Activated CD4-positive, alpha-beta memory T cell treated with anti-CD3 and anti-CD28 coated beads for 36 hours (primary cell): ENCODE results near the gene CDC37. TPM values are rescaled to one million over a fixed set of nuclear protein-coding genes. Genes with fewer than 3 reads are reported as not detected.
"Not testable (repeated sequence)": the region's sequence is repeated elsewhere in the genome, so short reads cannot be mapped to it uniquely, and the experiment has no call there.

Source experiments
- CTCF ChIA-PET: fragments of 350-600 bp; sonication (Branson Sonifier 250); formaldehyde crosslinking; loops from one replicate; lab custom pipeline; 2021; ENCODE audit warnings: antibody characterized with exemption, inconsistent platforms; lab: Charles Lee
- POLR2A ChIA-PET: fragments of 350-600 bp; sonication (Branson Sonifier 250); formaldehyde crosslinking; loops from one replicate; lab custom pipeline; 2021; ENCODE audit warnings: antibody characterized with exemption; lab: Charles Lee
- DNase-seq: peaks from one replicate; pipeline ENCODE4 v3.0.0-alpha.2; 2020
- H3K27ac Mint-ChIP-seq: one replicate; pipeline ENCODE4 v1.8.0; 2021; ENCODE audit warnings: mixed read lengths
- H3K27me3 Mint-ChIP-seq: one replicate; pipeline ENCODE4 v1.8.0; 2021; ENCODE audit warnings: mixed read lengths
- H3K36me3 Mint-ChIP-seq: one replicate; pipeline ENCODE4 v1.8.0; 2021; ENCODE audit warnings: mixed read lengths
- H3K4me1 Mint-ChIP-seq: one replicate; pipeline ENCODE4 v1.8.0; 2021; ENCODE audit warnings: low read depth, mixed read lengths
- H3K4me3 Mint-ChIP-seq: one replicate; pipeline ENCODE4 v1.8.0; 2021; ENCODE audit warnings: mild to moderate bottlenecking, mixed read lengths
- H3K9me3 Mint-ChIP-seq: one replicate; pipeline ENCODE4 v1.8.0; 2021; ENCODE audit warnings: mixed read lengths
- intact Hi-C: fragments of 100-400 bp; cut with micrococcal nuclease; formaldehyde crosslinking; loops from one replicate; pipeline ENCODE4 v1.15.1; 2023
- total RNA-seq, 2 experiments: library from RNA; stranded (reverse); gene quantifications; one replicate each; pipeline ENCODE4 v1.2.3, GENCODE V29; 2021

The CDC37 gene
- total RNA-seq, 2 experiments from 2014 or later = 189 to 207 TPM

- no peak overlapping the region for H3K4me3 Mint-ChIP-seq
- H3K36me3 Mint-ChIP-seq = peaks cover 24% of the 10 kb centered on the region
- intact Hi-C loops = no loop called here
- no peak overlapping the region for H3K27ac Mint-ChIP-seq
- no peak for DNase-seq
- CTCF ChIA-PET = interaction anchor here (1.2 to 5.2 kb wide), 10 partner anchors 9 to 132 kb away, joined by 3 to 102 read pairs (median 6); partner anchors contain the start of genes CDC37, ICAM1 and TYK2
- H3K27me3 Mint-ChIP-seq = no peaks in the 10 kb centered on the region
- H3K9me3 Mint-ChIP-seq = no peaks in the 10 kb centered on the region
- POLR2A ChIA-PET = interaction anchor here (1.1 to 1.4 kb wide), 3 partner anchors 8 to 122 kb away, joined by 3 to 6 read pairs (median 4); partner anchors contain the start of genes CDC37 and ICAM1
- peaks cover 4% of the 10 kb centered on the region for H3K4me1 Mint-ChIP-seq
These were observed 11.2 kb downstream of the CDC37 start for GRCh38 chr19:10392120-10392519.

- peaks cover 7% of the 10 kb centered on the region for H3K4me1 Mint-ChIP-seq
- peak overlapping the region; percentile 12 for H3K27ac Mint-ChIP-seq
- ChIA-PET CTCF (interaction anchor here (0.8 to 5.2 kb wide), 20 partner anchors 10 to 460 kb away, joined by 3 to 102 read pairs (median 4); partner anchors contain the start of genes CDC37, ICAM1 and TYK2), POLR2A (interaction anchor here (1.1 to 1.4 kb wide), 3 partner anchors 10 to 120 kb away, joined by 4 to 10 read pairs (median 6); partner anchors contain the start of genes ICAM1 and RAVER1)
- no peaks in the 10 kb centered on the region for H3K27me3 Mint-ChIP-seq
- no peaks in the 10 kb centered on the region for H3K9me3 Mint-ChIP-seq
- intact Hi-C loops = no loop called here
- H3K4me3 Mint-ChIP-seq = no peak overlapping the region
- peaks cover 16% of the 10 kb centered on the region for H3K36me3 Mint-ChIP-seq
- DNase-seq = peak; percentile 75
These were observed 12.6 kb downstream of the CDC37 start for GRCh38 chr19:10390652-10391286.

- ChIA-PET POLR2A (interaction anchor here (1.5 to 2.8 kb wide), 3 partner anchors 9 to 130 kb away, joined by 7 to 13 read pairs (median 8); partner anchors contain the start of gene TYK2), CTCF (interaction anchor here (0.6 to 5.2 kb wide), 22 partner anchors 10 to 460 kb away, joined by 3 to 212 read pairs (median 8); partner anchors contain the start of genes CDC37, ICAM1, ICAM4 and ICAM5)
- Mint-ChIP-seq H3K27ac (no peak overlapping the region), H3K4me1 (peaks cover 7% of the 10 kb centered on the region), H3K27me3 (no peaks in the 10 kb centered on the region), H3K4me3 (no peak overlapping the region), H3K36me3 (peaks cover 13% of the 10 kb centered on the region), H3K9me3 (no peaks in the 10 kb centered on the region)
- intact Hi-C loops = loop anchor here (1.0 to 5.0 kb wide), 3 partner anchors 121 to 458 kb away; no protein-coding TSS in a partner anchor
- peak; percentile 47 for DNase-seq
These were observed 13.5 kb downstream of the CDC37 start for GRCh38 chr19:10389863-10390262.

- H3K36me3 Mint-ChIP-seq = peaks cover 10% of the 10 kb centered on the region
- H3K9me3 Mint-ChIP-seq = no peaks in the 10 kb centered on the region
- intact Hi-C loops = loop anchor here (1.0 to 5.0 kb wide), 3 partner anchors 120 to 457 kb away; no protein-coding TSS in a partner anchor
- DNase-seq = peak; percentile 89
- no peak overlapping the region for H3K27ac Mint-ChIP-seq
- H3K4me3 Mint-ChIP-seq = no peak overlapping the region
- H3K4me1 Mint-ChIP-seq = peaks cover 7% of the 10 kb centered on the region
- POLR2A ChIA-PET = interaction anchor here (0.9 to 2.8 kb wide), 5 partner anchors 8 to 135 kb away, joined by 3 to 13 read pairs (median 7); partner anchors contain the start of gene TYK2
- H3K27me3 Mint-ChIP-seq = no peaks in the 10 kb centered on the region
- CTCF ChIA-PET = interaction anchor here (0.6 to 4.8 kb wide), 58 partner anchors 9 to 531 kb away, joined by 3 to 212 read pairs (median 4); partner anchors contain the start of genes CDC37, DNM2, FDX2 and ICAM1
These were observed 14.4 kb downstream of the CDC37 start for GRCh38 chr19:10388957-10389356.

- Mint-ChIP-seq H3K4me1 (peaks cover 13% of the 10 kb centered on the region), H3K27ac (no peak overlapping the region), H3K36me3 (peaks cover 4% of the 10 kb centered on the region), H3K4me3 (no peak overlapping the region), H3K9me3 (no peaks in the 10 kb centered on the region), H3K27me3 (no peaks in the 10 kb centered on the region)
- ChIA-PET CTCF (interaction anchor here (1.2 kb wide), 1 partner anchor 126 kb away, joined by 4 read pairs; no protein-coding TSS in a partner anchor), POLR2A (interaction anchor here (0.6 kb wide), 1 partner anchor 50 kb away, joined by 3 read pairs; no protein-coding TSS in a partner anchor)
- no peak for DNase-seq
- intact Hi-C loops = no loop called here
These were observed 18.8 kb downstream of the CDC37 start for GRCh38 chr19:10384580-10384979.

- Mint-ChIP-seq H3K4me1 (peaks cover 21% of the 10 kb centered on the region), H3K36me3 (peaks cover 11% of the 10 kb centered on the region)
- H3K9me3 Mint-ChIP-seq, intact Hi-C loops, H3K27me3 Mint-ChIP-seq, DNase-seq, H3K4me3 Mint-ChIP-seq, H3K27ac Mint-ChIP-seq, POLR2A ChIA-PET: not testable (repeated sequence)
- CTCF ChIA-PET = interaction anchor here (0.7 to 4.6 kb wide), 5 partner anchors 8 to 164 kb away, joined by 3 to 30 read pairs (median 6); partner anchors contain the start of genes CDC37 and ICAM1
These were observed 20.2 kb downstream of the CDC37 start for GRCh38 chr19:10383223-10383499.

GRCh38 chr19:10380313-10381102 lies 22.8 kb downstream of the CDC37 start, which contains the start of gene TYK2:
Gene TYK2 (minus strand): TSS chr19:10380572. CDS start chr19:10378406, 2,166 bp downstream.
- H3K4me1 Mint-ChIP-seq = peaks cover 20% of the 10 kb centered on the region
- intact Hi-C loops = loop anchor here (1.0 to 2.0 kb wide), 5 partner anchors 23 to 122 kb away; partner anchors contain the start of genes CDC37, ICAM1 and RAVER1
- ChIA-PET POLR2A (interaction anchor here (0.6 to 2.7 kb wide), 10 partner anchors 9 to 144 kb away, joined by 3 to 20 read pairs (median 5); partner anchors contain the start of gene ICAM1), CTCF (interaction anchor here (0.6 to 4.6 kb wide), 9 partner anchors 8 to 700 kb away, joined by 3 to 33 read pairs (median 4); partner anchors contain the start of genes CDC37 and ICAM1)
- DNase-seq = peak; percentile 98
- H3K27me3 Mint-ChIP-seq = no peaks in the 10 kb centered on the region
- H3K4me3 Mint-ChIP-seq = peak within 1 kb of the TSS; percentile 88
- H3K27ac Mint-ChIP-seq = peak within 1 kb of the TSS; percentile 88
- H3K36me3 Mint-ChIP-seq = peaks cover 17% of the 10 kb centered on the region
- no peaks in the 10 kb centered on the region for H3K9me3 Mint-ChIP-seq

- H3K4me3 Mint-ChIP-seq = peak overlapping the region; percentile 88
- peaks cover 20% of the 10 kb centered on the region for H3K4me1 Mint-ChIP-seq
- DNase-seq = no peak
- no peaks in the 10 kb centered on the region for H3K27me3 Mint-ChIP-seq
- H3K9me3 Mint-ChIP-seq = no peaks in the 10 kb centered on the region
- ChIA-PET POLR2A (interaction anchor here (0.6 to 2.7 kb wide), 8 partner anchors 9 to 143 kb away, joined by 3 to 20 read pairs (median 6); partner anchors contain the start of gene ICAM1), CTCF (interaction anchor here (0.6 to 4.6 kb wide), 8 partner anchors 9 to 699 kb away, joined by 3 to 33 read pairs (median 12); partner anchors contain the start of genes CDC37 and ICAM1)
- peaks cover 19% of the 10 kb centered on the region for H3K36me3 Mint-ChIP-seq
- intact Hi-C loops = loop anchor here (1.0 to 2.0 kb wide), 5 partner anchors 23 to 121 kb away; partner anchors contain the start of genes CDC37, ICAM1 and RAVER1
- H3K27ac Mint-ChIP-seq = peak overlapping the region; percentile 88
These were observed 23.4 kb downstream of the CDC37 start for GRCh38 chr19:10379880-10380312.

- CTCF ChIA-PET = interaction anchor here (0.7 to 3.2 kb wide), 4 partner anchors 13 to 118 kb away, joined by 3 to 33 read pairs (median 4); partner anchors contain the start of gene ICAM1
- peak overlapping the region; percentile 2 for H3K27ac Mint-ChIP-seq
- H3K9me3 Mint-ChIP-seq = no peaks in the 10 kb centered on the region
- POLR2A ChIA-PET = no interaction called here
- no peaks in the 10 kb centered on the region for H3K27me3 Mint-ChIP-seq
- no peak for DNase-seq
- intact Hi-C loops = no loop called here
- no peak overlapping the region for H3K4me3 Mint-ChIP-seq
- H3K4me1 Mint-ChIP-seq = peaks cover 20% of the 10 kb centered on the region
- peaks cover 24% of the 10 kb centered on the region for H3K36me3 Mint-ChIP-seq
These were observed 25.2 kb downstream of the CDC37 start for GRCh38 chr19:10378124-10378523.

- H3K4me3 Mint-ChIP-seq, H3K9me3 Mint-ChIP-seq, POLR2A ChIA-PET, H3K27me3 Mint-ChIP-seq, DNase-seq, H3K27ac Mint-ChIP-seq, intact Hi-C loops: not testable (repeated sequence)
- CTCF ChIA-PET = interaction anchor here (1.1 to 1.3 kb wide), 2 partner anchors 15 to 106 kb away, joined by 3 read pairs; partner anchors contain the start of gene ICAM1
- Mint-ChIP-seq H3K4me1 (peaks cover 20% of the 10 kb centered on the region), H3K36me3 (peaks cover 24% of the 10 kb centered on the region)
These were observed 26.2 kb downstream of the CDC37 start for GRCh38 chr19:10377140-10377640.
